WTC11 (cell line): ENCODE results near the gene HNRNPUL1. TPM values are rescaled to one million over a fixed set of nuclear protein-coding genes. Genes with fewer than 3 reads are reported as not detected.

Experiments
- ATAC-seq: fragments of 200-7000 bp; cut with Tn5 transposase; 2 replicates; pipeline ENCODE4 v1.10.0; 2021; ENCODE audit warnings: mild to moderate bottlenecking, moderate library complexity
- CTCF ChIA-PET: fragments of 300-600 bp; sonication (Branson Sonifier 250); formaldehyde crosslinking; loops from one replicate; lab custom pipeline; 2021; ENCODE audit warnings: antibody characterized with exemption; lab: Charles Lee
- POLR2A ChIA-PET: fragments of 350-600 bp; sonication (Branson Sonifier 250); formaldehyde crosslinking; loops from one replicate; lab custom pipeline; 2021; ENCODE audit warnings: antibody characterized with exemption; lab: Charles Lee
- DNase-seq: peaks from one replicate; pipeline ENCODE4 v3.0.0; 2021; ENCODE audit warnings: low spot score
- H3K27ac Mint-ChIP-seq: 2 replicates; pipeline ENCODE4 v1.8.0; 2021; ENCODE audit warnings: mixed read lengths
- H3K27me3 Mint-ChIP-seq: 2 replicates; pipeline ENCODE4 v1.8.0; 2021; ENCODE audit warnings: low read depth, mild to moderate bottlenecking, moderate library complexity, mixed read lengths
- H3K36me3 Mint-ChIP-seq: 2 replicates; pipeline ENCODE4 v1.8.0; 2021; ENCODE audit warnings: mixed read lengths
- H3K4me1 Mint-ChIP-seq: 2 replicates; pipeline ENCODE4 v1.8.0; 2022; ENCODE audit warnings: mixed read lengths
- H3K4me3 Mint-ChIP-seq: 2 replicates; pipeline ENCODE4 v1.8.0; 2021; ENCODE audit warnings: mild to moderate bottlenecking, moderate library complexity, mixed read lengths
- H3K9me3 Mint-ChIP-seq: 2 replicates; pipeline ENCODE4 v1.8.0; 2021; ENCODE audit warnings: mixed read lengths
- ATF6 ChIP-seq: sonication (generic); formaldehyde crosslinking; IDR thresholded peaks from 2 replicates; pipeline ENCODE4 v1.8.1; 2023; ENCODE audit warnings: mild to moderate bottlenecking, missing genetic modification reagents
- CBFB ChIP-seq: sonication (generic); formaldehyde crosslinking; IDR thresholded peaks from 2 replicates; pipeline ENCODE4 v1.8.1; 2022; ENCODE audit warnings: mild to moderate bottlenecking, low read depth, missing genetic modification reagents
- FOXK1 ChIP-seq: sonication (generic); formaldehyde crosslinking; IDR thresholded peaks from 2 replicates; pipeline ENCODE4 v1.8.0; 2022; ENCODE audit warnings: mild to moderate bottlenecking, moderate library complexity, missing genetic modification reagents
- HMGA2 ChIP-seq: fragments of 250-450 bp; sonication (Bioruptor Pico); IDR thresholded peaks from 2 replicates; pipeline ENCODE4 v1.4.0; 2021; ENCODE audit warnings: mild to moderate bottlenecking, moderate library complexity
- NFATC4 ChIP-seq: fragments of 250-450 bp; sonication (Bioruptor Pico); IDR thresholded peaks from 2 replicates; pipeline ENCODE4 v1.9.0; 2021; ENCODE audit warnings: mild to moderate bottlenecking
- NR1H2 ChIP-seq: sonication (generic); formaldehyde crosslinking; IDR thresholded peaks from 2 replicates; pipeline ENCODE4 v1.9.0; 2021; ENCODE audit warnings: mild to moderate bottlenecking, moderate library complexity, missing genetic modification reagents
- PREB ChIP-seq: sonication (generic); formaldehyde crosslinking; IDR thresholded peaks from 2 replicates; pipeline ENCODE4 v1.8.1; 2022; ENCODE audit warnings: mild to moderate bottlenecking, missing genetic modification reagents, moderate library complexity, borderline replicate concordance
- RELA ChIP-seq: sonication (generic); formaldehyde crosslinking; IDR thresholded peaks from 2 replicates; pipeline ENCODE4 v1.8.1; 2022; ENCODE audit warnings: missing genetic modification reagents, mild to moderate bottlenecking, borderline replicate concordance
- USF1 ChIP-seq: sonication (generic); formaldehyde crosslinking; IDR thresholded peaks from 2 replicates; pipeline ENCODE4 v1.8.0; 2022; ENCODE audit warnings: mild to moderate bottlenecking, missing genetic modification reagents
- ZNF121 ChIP-seq: sonication (generic); formaldehyde crosslinking; IDR thresholded peaks from 2 replicates; pipeline ENCODE4 v1.8.0; 2023; ENCODE audit warnings: missing genetic modification reagents
- ZNF396 ChIP-seq: fragments of 250-450 bp; sonication (Bioruptor Pico); IDR thresholded peaks from 2 replicates; pipeline ENCODE4 v1.8.0; 2021; ENCODE audit warnings: mild to moderate bottlenecking, moderate library complexity, borderline replicate concordance
- total RNA-seq: library from RNA; stranded (reverse); gene quantifications from 3 replicates; pipeline ENCODE4 v1.2.3, GENCODE V29; 2021
- TF ChIP-seq, protein P1 (sequence below): fragments of 250-450 bp; sonication (Bioruptor Pico); IDR thresholded peaks from 2 replicates; pipeline ENCODE4 v2.1.2; 2022; ENCODE audit warnings: mild to moderate bottlenecking, moderate library complexity
- TF ChIP-seq, protein P2 (sequence below): sonication (generic); formaldehyde crosslinking; IDR thresholded peaks from 2 replicates; pipeline ENCODE4 v1.8.0; 2023; ENCODE audit warnings: mild to moderate bottlenecking, missing genetic modification reagents
- TF ChIP-seq, protein P3 (sequence below): sonication (generic); formaldehyde crosslinking; IDR thresholded peaks from 2 replicates; pipeline ENCODE4 v1.8.1; 2023; ENCODE audit warnings: mild to moderate bottlenecking, missing genetic modification reagents, borderline replicate concordance

Gene HNRNPUL1
- total RNA-seq, 1 experiment from 2014 or later: 282 TPM

- peaks cover 78% of the 10 kb centered on the region for H3K36me3 Mint-ChIP-seq
- no peaks in the 10 kb centered on the region for H3K27me3 Mint-ChIP-seq
- no peak for DNase-seq
- TF ChIP-seq, protein P1, sequence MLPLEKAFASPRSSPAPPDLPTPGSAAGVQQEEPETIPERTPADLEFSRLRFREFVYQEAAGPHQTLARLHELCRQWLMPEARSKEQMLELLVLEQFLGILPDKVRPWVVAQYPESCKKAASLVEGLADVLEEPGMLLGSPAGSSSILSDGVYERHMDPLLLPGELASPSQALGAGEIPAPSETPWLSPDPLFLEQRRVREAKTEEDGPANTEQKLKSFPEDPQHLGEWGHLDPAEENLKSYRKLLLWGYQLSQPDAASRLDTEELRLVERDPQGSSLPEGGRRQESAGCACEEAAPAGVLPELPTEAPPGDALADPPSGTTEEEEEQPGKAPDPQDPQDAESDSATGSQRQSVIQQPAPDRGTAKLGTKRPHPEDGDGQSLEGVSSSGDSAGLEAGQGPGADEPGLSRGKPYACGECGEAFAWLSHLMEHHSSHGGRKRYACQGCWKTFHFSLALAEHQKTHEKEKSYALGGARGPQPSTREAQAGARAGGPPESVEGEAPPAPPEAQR (CRISPR knock-in tag): no peak
- TF ChIP-seq PREB (CRISPR knock-in tag) (no peak), ZNF121 (CRISPR knock-in tag) (no peak), CBFB (CRISPR knock-in tag) (no peak)
- TF ChIP-seq, all 79 proteins: peak for 0
- ATAC-seq: no peak
- POLR2A ChIA-PET: interaction anchor here (0.9 kb wide), 1 partner anchor 18 kb away, joined by 3 read pairs; no protein-coding TSS in a partner anchor
- no peak overlapping the region for H3K27ac Mint-ChIP-seq
- CTCF ChIA-PET: interaction anchor here (0.9 kb wide), 1 partner anchor 41 kb away, joined by 3 read pairs; no protein-coding TSS in a partner anchor
- H3K4me1 Mint-ChIP-seq: peaks cover 11% of the 10 kb centered on the region
- no peak overlapping the region for H3K4me3 Mint-ChIP-seq
- H3K9me3 Mint-ChIP-seq: no peaks in the 10 kb centered on the region
These were observed 39.8 kb downstream of the HNRNPUL1 start for GRCh38 chr19:41303954-41304353.

- ATAC-seq: no peak
- TF ChIP-seq ATF6 (CRISPR knock-in tag): no peak
- TF ChIP-seq NFATC4 (CRISPR knock-in tag): no peak
- no peak for TF ChIP-seq USF1 (CRISPR knock-in tag)
- TF ChIP-seq RELA: no peak
- TF ChIP-seq ZNF396 (CRISPR knock-in tag): no peak
- TF ChIP-seq HMGA2 (CRISPR knock-in tag): no peak
- TF ChIP-seq, protein P2, sequence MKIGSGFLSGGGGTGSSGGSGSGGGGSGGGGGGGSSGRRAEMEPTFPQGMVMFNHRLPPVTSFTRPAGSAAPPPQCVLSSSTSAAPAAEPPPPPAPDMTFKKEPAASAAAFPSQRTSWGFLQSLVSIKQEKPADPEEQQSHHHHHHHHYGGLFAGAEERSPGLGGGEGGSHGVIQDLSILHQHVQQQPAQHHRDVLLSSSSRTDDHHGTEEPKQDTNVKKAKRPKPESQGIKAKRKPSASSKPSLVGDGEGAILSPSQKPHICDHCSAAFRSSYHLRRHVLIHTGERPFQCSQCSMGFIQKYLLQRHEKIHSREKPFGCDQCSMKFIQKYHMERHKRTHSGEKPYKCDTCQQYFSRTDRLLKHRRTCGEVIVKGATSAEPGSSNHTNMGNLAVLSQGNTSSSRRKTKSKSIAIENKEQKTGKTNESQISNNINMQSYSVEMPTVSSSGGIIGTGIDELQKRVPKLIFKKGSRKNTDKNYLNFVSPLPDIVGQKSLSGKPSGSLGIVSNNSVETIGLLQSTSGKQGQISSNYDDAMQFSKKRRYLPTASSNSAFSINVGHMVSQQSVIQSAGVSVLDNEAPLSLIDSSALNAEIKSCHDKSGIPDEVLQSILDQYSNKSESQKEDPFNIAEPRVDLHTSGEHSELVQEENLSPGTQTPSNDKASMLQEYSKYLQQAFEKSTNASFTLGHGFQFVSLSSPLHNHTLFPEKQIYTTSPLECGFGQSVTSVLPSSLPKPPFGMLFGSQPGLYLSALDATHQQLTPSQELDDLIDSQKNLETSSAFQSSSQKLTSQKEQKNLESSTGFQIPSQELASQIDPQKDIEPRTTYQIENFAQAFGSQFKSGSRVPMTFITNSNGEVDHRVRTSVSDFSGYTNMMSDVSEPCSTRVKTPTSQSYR (CRISPR knock-in tag): no peak
- TF ChIP-seq FOXK1 (CRISPR knock-in tag): no peak
- TF ChIP-seq NR1H2 (CRISPR knock-in tag): no peak
- TF ChIP-seq, protein P3, sequence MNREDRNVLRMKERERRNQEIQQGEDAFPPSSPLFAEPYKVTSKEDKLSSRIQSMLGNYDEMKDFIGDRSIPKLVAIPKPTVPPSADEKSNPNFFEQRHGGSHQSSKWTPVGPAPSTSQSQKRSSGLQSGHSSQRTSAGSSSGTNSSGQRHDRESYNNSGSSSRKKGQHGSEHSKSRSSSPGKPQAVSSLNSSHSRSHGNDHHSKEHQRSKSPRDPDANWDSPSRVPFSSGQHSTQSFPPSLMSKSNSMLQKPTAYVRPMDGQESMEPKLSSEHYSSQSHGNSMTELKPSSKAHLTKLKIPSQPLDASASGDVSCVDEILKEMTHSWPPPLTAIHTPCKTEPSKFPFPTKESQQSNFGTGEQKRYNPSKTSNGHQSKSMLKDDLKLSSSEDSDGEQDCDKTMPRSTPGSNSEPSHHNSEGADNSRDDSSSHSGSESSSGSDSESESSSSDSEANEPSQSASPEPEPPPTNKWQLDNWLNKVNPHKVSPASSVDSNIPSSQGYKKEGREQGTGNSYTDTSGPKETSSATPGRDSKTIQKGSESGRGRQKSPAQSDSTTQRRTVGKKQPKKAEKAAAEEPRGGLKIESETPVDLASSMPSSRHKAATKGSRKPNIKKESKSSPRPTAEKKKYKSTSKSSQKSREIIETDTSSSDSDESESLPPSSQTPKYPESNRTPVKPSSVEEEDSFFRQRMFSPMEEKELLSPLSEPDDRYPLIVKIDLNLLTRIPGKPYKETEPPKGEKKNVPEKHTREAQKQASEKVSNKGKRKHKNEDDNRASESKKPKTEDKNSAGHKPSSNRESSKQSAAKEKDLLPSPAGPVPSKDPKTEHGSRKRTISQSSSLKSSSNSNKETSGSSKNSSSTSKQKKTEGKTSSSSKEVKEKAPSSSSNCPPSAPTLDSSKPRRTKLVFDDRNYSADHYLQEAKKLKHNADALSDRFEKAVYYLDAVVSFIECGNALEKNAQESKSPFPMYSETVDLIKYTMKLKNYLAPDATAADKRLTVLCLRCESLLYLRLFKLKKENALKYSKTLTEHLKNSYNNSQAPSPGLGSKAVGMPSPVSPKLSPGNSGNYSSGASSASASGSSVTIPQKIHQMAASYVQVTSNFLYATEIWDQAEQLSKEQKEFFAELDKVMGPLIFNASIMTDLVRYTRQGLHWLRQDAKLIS (CRISPR knock-in tag): no peak
- TF ChIP-seq, all 79 proteins: peak for 0
- Mint-ChIP-seq H3K4me1 (peaks cover 15% of the 10 kb centered on the region), H3K4me3 (no peak overlapping the region), H3K9me3 (no peaks in the 10 kb centered on the region), H3K36me3 (peaks cover 69% of the 10 kb centered on the region), H3K27ac (no peak overlapping the region), H3K27me3 (no peaks in the 10 kb centered on the region)
- DNase-seq: no peak
- POLR2A ChIA-PET: interaction anchor here (0.5 kb wide), 2 partner anchors 101 to 192 kb away, joined by 3 to 4 read pairs; no protein-coding TSS in a partner anchor
- CTCF ChIA-PET: interaction anchor here (0.8 kb wide), 1 partner anchor 101 kb away, joined by 3 read pairs; no protein-coding TSS in a partner anchor
These were observed 40.7 kb downstream of the HNRNPUL1 start for GRCh38 chr19:41304706-41305483.
